ENCODE measurements around the gene RNF169.

The RNF169 gene, protein sequence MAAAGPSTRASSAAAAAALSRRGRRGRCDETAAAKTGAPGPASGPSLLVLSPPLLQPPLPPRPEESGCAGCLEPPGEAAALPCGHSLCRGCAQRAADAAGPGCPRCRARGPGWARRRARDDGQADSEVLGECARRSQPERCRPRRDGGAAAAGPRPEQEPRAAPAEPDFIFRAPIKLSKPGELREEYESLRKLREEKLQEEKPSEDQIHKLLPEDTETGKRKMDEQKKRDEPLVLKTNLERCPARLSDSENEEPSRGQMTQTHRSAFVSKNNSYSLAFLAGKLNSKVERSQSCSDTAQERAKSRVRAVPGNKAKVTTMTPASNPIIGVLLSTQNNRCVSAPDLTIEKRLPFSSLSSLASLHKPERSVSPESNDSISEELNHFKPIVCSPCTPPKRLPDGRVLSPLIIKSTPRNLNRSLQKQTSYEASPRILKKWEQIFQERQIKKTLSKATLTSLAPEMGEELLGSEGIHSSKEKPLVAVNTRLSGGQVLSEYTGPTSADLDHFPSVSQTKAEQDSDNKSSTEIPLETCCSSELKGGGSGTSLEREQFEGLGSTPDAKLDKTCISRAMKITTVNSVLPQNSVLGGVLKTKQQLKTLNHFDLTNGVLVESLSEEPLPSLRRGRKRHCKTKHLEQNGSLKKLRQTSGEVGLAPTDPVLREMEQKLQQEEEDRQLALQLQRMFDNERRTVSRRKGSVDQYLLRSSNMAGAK

DNA sequence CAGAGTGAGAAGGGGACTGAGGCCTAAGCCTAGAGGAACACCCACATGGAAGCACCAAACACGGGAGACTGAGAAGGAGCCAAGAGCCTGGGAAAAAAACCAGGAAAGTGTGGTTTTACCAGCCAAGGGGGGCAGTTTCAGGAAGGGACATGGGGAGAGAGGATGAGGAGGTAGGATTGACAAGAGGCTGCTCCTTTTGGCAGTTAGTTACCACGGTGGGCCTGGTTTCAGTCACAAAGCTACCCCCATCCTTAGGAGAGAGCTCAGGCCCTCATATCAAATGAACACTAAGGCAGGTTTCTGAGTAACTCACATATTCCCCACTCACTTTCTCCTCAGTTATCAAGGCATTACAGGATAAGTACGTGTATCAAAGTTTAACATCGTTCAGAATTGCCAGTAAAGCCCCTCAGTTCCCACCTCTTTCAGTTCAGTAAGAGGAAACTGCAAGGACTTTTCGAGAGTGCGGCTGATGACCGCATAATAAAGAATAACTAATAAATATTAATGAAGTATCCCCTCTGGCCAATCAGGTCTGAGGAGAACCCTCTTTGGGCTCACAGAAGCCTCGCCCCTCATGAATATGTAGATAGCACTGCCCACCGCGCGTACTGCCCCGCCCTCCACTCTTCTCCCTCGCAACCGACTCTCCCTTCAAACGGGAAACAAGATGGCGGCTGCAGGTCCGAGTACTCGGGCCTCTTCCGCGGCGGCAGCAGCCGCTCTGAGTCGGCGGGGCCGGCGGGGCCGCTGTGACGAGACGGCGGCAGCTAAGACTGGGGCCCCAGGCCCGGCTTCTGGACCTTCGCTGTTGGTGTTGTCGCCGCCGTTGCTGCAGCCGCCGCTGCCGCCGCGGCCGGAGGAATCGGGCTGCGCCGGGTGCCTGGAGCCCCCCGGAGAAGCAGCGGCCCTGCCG is at the start of gene RNF169:
Gene RNF169 (plus strand): TSS at position 639 of the 916 bp plus-strand sequence. CDS start 32 bp downstream, at position 671.
- peak; percentile 96 for FAIRE-seq

DNA sequence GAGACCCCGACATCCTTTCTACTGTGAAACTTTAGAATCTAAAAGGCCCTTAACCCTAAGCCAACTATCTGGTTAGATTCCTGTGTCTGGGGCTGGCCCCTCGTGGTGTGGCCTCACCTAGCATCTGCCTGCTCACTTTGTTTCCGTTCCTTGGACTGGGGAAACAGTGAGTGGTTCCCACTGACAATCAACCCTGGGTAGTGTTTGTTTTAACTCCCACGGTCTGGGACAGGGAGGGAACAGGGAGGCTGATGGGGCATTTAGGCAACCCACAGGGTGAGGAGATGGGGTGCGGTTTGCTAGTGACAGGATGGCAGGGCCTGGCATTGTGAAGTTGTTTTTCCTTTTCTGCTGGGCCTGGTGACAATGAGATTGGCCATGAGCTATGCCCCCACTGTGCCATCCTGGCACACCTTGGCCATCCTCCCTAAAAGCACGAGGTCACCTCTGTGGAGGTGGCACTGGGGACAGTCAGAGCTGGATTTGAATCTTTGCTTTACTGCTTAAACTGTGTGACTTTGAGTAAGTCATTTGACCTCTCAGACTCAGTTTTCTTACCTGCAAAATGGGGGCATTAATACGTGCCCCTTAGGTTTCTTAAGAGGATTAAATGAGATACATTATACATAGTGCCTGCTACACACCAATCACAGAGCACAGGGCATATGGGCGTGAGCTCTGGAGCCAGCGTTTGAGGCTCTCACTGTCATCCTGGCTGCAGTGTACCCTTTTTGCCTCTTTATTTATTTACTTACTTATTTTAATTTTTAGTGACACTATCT is 48.8 kb upstream of the RNF169 start:
- FAIRE-seq = no peak

DNA sequence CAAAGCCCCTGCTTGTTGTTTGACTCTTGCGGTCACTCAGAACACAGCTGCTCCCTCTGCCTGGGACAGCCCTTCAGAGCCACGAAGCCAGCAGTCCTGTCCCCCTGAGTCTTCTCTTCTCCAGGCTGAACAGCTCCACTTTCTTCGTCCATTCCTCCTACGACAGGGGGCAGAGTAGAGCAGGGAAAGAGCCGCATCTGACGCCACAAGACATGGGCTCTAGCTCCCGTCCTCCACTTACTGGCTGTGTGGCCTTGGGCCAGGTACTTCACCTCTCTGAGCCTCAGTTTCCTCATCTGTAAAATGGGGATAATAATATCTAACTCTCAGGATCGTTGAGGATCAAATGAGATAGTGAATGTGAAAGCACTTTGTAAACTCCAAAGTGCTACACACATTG is 47.3 kb upstream of the RNF169 start:
- FAIRE-seq = no peak

DNA sequence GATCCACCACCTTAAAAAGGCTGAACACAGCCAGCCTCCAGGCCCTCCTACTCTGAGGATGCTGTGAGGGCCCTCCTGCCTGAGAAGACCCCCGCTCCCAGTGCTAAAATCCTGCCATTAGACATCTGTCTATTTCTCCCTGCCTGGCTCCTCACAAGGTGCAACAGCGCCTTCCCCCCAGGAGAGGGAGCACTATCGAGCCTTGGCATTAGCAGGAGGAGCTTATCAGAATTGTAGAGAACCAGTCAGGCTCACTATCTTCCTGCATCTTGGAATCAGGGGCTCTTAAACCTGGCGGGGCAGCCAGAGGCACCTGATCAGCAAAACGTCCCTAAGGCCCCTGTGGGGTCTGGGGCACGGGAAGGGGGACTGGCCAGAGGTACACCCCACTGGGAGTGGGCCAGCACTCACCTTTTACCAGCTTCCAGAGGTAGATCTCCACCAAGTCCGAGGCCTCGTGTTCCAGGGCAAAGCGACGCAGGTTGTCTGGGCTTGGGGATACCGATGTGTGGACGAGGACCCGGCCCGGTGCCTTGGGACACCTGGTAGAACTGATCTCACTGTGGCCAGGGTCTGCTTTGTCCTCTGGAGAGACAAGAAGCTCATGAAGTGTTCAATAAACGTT is 46.2 kb upstream of the RNF169 start:
- FAIRE-seq = no peak

DNA sequence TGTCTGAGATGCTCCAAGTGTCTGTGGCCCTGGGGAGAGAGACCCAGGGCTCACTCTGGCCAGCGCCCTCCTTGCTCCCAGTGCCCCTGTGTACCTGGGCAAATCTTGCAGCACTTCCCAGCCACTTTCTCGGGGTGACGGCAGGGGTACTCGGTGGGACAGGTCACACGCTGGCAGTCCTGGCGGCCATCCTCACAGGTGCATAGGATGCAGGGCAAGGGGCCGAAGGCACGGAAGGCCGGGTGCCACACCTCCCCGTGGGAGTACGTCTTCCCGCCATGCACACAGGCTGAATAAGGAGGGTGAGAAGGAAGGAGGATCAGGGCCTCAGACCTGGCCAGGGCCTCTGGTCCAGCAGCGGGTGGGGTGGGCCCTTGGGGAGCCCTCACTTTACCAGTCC is 45.4 kb upstream of the RNF169 start:
- no peak for FAIRE-seq

DNA sequence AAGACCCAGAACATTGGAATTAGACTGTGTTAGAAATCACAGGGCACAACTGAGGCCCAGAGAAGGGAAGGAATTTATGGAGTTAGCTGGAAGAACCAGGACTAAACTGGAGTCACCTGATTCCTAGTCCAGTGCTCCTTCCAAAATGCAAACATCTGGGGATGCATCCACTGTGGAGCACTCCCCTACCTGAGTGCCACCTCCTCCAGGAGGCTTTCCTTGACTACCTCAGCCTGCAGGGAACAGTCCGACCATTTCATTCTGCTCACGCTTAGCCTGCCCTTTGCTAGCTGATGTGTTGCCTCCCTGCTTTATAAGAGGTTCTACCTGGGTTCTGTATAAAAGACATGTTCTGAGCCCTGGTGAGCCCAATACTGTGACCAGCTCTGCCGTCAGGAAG is 41.5 kb upstream of the RNF169 start:
- FAIRE-seq = no peak

DNA sequence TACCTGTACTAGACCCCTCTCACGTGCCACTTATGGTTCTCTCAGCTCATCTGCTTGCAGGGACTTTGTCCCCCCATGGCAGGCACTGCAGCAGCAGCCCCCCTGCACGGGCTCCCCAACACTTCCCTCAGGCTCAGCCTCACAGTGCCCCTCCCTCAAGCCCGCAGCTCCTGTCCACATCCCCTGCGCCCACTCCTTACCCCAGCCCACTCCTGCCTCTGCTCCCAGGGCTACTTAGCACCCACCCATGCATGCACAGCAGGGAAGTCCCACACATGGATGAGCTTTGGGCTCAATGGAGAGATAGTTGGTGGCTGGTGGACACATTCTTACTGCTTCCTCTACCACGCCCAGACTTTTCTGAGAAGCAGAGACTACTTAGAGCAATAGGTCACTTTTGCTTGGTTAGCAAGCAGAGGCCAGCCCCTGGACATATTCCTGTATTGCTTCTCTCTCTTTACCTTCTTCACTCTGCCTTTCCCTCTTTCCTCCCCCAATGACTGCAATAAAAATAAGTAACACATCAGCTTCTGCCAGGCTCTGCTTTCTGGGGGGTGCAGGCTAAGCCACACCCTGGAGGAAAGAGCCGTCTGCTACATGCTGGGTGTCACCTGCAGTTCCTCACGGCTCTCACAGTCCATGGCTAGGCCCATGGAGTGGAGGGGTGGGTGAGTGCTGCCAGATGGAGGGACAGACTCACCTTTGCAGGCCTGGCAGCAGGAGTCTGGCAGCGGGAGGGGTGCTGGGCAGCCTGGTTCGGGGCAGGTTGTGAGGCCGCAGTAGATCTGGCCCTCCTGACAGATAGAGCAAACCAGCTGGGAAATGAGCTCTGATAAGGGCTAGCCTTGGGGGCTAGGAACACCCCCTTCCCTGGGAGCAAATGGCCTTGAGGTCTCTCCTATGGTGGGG is 40.8 kb upstream of the RNF169 start:
- FAIRE-seq = no peak

DNA sequence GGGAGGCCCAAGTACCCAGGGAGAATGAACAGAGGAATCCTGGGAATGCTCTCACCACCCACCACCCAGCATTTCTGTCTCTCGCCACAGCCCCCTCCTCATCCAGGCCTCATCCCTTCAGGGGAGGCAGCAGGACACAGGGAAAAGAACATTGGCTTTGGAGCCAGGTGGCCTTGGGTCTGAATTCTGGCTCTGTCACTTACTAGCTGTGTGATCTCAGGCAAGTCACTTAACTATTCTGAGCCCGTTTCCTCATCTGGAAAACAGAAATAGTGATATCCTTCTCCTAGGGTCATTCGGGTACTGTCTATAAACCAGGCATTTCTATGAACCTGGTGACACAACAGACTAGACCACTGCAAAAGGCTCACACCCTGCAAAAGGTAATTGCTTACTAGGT is 39.5 kb upstream of the RNF169 start:
- no peak for FAIRE-seq

DNA sequence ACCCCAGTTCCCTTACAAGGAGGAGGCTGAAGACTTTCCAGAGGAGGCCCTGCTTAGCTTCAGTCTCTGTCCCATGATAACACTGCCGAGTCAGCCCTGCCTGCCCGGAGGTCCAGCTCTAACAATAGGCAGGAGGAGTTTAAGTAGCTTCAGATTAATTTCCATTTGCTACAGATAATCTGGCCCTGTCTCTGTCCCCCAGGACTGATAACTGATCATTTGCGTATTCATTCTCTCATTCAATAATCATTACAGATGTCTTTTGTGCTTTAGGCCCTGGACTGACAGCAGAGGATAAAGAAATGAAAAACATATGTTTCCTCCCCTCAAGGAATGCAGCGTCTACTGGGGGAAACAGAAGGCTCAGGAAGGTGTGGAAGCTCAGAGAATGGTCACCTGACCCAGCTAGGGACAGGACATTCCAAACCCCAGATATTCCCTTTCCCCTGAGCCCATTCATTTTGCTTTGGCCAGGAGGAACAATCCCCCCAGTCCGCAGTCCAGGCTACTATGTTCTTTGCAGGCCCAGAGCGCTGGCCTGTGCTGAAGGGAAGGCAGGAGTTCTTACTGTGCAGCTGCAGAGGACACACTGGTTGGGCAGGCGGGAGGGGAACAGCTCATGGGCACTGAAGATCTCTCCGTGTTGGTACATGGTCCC is 38.2 kb upstream of the RNF169 start:
- no peak for FAIRE-seq

DNA sequence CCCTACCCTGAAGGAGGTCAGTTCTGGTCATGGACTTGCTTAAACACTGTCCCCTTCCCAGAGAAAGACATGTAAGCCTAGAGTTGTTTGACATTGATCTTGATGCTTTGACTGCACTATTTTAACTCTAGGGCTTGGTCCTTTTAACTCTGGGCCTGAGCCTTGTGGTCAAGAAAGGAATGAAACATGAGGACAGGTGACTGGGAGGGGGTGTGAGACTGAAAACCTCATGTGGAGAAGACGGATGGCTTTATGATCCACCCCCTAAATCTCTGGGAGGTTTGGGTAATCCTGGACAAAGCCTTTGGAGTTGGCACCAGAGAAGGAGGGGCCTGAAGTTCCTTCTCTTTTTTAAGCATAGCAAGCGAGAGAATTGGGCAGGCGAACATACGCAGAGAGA is 35.0 kb upstream of the RNF169 start:
- no peak for FAIRE-seq

DNA sequence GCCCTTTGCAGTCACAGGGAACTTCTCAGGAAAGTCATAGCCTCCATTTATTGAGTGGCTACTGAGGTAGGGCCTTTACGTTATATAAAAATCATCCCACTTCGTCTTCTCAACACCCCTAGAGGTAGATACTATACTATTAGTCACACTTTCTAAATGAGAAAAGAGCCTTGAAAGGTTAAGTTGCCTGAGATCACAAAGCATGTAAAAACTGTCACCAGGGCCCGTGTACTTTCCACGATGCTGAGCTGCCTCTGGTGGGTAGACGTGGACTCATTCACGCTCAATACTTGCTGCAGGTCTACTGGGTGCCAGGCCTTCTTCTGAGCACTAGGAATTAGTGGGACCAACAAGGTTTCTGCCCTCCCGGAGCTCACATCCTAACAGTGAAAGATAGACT is 33.7 kb upstream of the RNF169 start:
- no peak for FAIRE-seq

DNA sequence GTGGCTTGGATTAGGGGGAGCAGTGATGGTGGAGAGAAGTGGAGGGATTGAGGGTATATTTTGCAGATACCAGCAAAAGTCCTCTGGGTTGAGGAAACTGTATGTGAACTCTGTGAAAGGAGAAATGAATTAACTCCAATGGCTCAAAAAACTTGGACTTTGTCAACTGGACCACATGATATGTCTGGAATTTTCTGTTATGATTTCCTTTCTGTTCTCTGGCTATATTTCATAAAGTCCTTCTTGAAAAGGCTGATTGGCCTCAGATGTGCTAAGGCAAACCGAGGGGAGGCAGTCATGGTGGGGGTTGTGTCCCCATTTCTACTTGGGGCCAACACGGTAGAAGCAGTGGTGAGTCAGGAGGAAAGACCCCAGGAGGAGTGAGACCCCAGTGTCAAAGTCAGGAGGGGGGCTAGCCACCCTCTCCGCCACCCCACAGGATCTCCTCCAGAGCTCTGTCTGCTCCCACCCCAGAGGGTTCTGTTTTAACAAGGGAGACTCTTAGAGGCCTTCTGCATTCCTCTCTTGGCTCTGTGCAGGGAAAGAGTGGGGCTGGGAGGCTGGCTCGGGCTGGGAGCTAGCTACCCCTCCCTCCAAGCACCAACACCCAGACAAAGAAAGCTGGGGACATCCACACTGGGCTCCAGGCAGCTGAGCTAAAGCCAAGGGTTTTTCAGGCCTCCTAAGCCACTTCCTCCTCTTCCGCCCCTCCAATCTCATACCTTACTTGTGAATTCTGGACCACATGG is 31.3 kb upstream of the RNF169 start:
- FAIRE-seq = no peak

DNA sequence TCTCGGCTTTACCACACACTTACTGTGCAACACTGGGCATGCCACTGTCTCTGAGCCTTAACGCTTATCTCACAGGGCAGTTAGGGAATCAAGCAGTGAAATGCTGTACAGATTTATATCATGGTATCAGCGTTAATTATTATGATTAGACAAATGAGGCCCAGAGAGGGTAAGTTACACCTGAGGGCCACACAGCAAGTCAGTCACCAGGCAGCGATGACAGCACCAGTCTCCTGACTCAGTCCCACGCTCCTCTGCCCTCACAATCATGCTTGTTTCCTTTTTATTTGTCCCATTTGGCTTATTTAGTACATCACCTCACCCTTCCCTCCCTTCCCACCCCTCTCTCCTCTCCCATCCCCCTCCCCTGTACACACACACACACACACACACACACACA is 29.6 kb upstream of the RNF169 start:
- FAIRE-seq = no peak

DNA sequence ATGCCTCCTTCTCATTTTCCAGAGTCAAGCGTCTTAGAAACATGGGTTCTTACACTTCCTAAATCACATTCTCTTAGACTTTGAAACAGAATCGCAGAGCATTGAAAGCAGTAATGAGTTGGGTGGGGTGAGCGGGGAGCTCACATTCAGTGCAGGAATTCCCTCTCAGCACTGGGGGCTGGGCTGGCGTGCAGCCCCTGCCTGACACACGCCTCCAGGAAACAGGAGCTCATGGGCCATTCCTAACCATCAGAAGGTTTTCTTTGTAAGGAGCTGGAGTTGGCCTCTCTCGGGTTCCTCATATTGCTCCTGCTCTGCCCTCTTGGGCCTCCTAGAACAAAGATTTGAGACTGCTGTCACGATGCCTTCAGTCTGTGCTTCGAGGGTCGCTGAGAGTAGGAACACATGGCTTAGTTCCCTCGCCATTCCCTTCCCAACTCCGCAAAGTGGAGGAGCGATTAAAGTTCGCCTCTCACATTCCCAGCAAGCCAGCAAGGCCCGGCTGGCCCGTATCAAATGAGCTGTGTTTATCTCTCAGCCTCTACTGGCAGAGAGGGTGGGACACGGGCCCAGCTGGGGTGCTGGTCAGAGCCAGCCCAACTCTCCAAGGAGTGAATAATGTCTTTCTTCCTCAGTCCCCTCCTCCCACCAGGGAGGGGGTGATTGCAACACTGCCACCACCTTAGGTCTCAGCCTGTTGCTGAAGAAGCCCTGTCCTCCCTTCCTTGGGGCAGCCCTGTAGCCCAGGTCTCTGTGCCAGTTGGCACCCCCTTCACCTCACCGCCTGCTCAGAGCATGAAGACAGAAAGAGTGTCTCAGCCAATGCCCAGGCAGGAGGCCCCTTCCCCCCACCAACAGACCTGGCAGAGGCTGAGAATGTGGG is 27.8 kb upstream of the RNF169 start:
- FAIRE-seq = no peak

DNA sequence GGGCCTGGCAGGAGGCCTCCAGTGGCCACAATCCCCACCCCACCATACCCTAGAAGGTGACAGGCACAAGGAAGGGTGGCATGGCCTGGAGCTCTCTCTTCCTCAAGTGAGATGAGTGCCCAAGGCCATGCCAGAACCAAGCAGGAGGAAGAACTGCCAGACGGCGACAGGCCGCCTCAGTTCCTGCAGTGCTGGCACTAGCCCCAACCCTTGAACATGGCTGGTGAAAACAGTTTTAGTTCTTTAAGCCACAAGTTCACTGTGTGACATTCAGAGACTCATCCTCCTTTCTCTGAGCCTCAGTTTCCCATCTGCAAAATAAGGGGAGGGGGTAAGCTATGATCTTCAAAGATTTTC is 27.2 kb upstream of the RNF169 start:
- no peak for FAIRE-seq

DNA sequence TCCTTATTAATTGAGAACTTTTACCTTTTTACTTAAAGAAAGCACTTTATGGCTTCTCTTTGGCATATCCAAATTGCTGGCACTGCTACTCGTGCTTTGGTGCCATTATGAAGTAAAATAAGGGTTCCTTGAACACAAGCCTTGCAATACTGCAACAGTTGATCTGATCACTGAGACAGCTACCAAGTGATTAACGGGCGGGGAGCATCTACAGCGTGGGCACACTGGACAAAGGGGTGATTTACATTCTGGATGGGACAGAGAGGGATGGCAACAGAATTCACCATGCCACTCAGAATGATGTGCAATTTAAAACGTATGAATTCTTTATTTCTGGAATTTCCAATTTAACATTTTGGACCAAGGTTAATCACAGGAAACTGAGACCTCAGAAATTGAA is 25.1 kb upstream of the RNF169 start:
- no peak for FAIRE-seq

DNA sequence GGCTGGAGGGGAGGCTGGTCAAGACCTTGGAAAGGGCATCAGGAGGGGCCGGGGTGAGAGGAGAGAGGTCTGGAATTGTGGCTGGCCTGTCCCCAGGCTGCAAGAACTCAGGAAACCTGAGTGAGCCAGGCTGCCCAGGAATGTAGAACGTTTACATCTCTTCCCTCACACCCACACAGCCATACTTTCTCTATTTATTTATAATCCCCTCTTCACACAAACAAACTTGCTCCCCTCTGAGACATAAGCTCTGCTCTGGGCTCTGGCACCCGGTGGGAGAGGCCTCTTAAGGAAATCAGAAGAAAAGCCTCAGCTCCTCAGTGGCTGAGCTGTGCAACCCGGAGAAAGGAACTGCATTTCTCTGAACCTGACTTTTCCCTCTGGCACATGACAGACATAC is 22.9 kb upstream of the RNF169 start:
- FAIRE-seq = no peak

DNA sequence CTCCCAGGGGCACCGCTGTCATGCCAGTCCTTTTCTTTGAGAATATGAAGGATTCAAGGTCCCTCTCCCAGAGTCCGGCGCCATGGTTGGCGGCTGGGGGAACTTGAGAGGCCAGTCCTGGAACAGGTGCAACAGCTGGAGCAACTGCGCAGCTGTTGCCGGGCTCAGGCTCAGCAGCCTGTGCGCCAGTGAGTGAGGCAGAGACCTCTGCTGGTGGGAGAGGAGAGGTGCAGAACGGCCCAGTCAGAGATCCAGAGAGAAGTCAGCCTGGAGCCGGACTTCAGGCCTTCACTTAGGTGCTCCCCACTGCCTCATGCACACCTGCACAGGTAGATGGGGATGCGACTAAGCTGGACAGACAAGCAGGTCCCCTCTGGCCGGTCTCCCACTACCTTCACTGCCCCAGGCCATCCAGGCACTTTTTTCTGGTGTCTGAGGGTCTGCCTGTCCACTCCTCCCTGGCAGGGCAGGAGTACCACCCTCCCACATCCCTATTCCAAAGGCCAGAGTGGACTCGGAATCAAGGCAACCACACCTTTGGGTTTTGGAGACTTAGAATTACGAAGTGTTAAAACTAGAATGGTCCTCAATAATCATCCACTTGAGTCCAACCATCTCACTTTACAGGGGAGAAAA is 22.0 kb upstream of the RNF169 start:
- FAIRE-seq = no peak
